Liver (tissue), 9 donors: ENCODE results near the gene UBE2D2. TPM values are rescaled to one million over a fixed set of nuclear protein-coding genes. Genes with fewer than 3 reads are reported as not detected.

Experiments
- DNase-seq: peaks from one replicate; pipeline ENCODE4 v3.0.0-alpha.2; 2017; ENCODE audit warnings: low spot score
- H3K27ac ChIP-seq, 2 donors: one replicate each; pipeline ENCODE4 v1.7.0; 2013; ENCODE audit warnings: inconsistent platforms in 2 of 2, low read length in 2 of 2, control low read depth in 1 of 2, low read depth in 1 of 2, mild to moderate bottlenecking in 1 of 2
- H3K27me3 ChIP-seq, 4 donors: one replicate each; pipeline versions ENCODE4 v1.6.1 to v1.7.0; 2013; ENCODE audit warnings: low read length in 3 of 4, inconsistent platforms in 1 of 4, mild to moderate bottlenecking in 1 of 4, moderate library complexity in 1 of 4; ENCODE audit not compliant: control insufficient read depth in 4 of 4, insufficient read depth in 4 of 4
- H3K36me3 ChIP-seq, 4 donors: one replicate each; pipeline versions ENCODE4 v1.6.1 to v1.7.0; 2013; ENCODE audit warnings: low read length in 3 of 4, mild to moderate bottlenecking in 3 of 4, low read depth in 1 of 4, moderate library complexity in 1 of 4; ENCODE audit not compliant: control insufficient read depth in 4 of 4, insufficient read depth in 3 of 4
- H3K4me1 ChIP-seq, 4 donors: one replicate each; pipeline versions ENCODE4 v1.6.1 to v1.7.0; 2013; ENCODE audit warnings: low read length in 3 of 4, mild to moderate bottlenecking in 3 of 4, moderate library complexity in 1 of 4; ENCODE audit not compliant: control insufficient read depth in 4 of 4, insufficient read depth in 4 of 4
- H3K4me3 ChIP-seq, 3 donors: one replicate each; pipeline versions ENCODE4 v1.6.1 to v1.7.0; 2013; ENCODE audit warnings: low read length in 3 of 3, control low read depth in 1 of 3, low read depth in 1 of 3, mild to moderate bottlenecking in 1 of 3
- H3K9ac ChIP-seq, 2 donors: one replicate each; pipeline ENCODE4 v1.7.0; 2013; ENCODE audit warnings: low read length in 2 of 2, mild to moderate bottlenecking in 2 of 2, moderate library complexity in 2 of 2, control low read depth in 1 of 2, low read depth in 1 of 2
- H3K9me3 ChIP-seq, 4 donors: one replicate each; pipeline versions ENCODE4 v1.6.1 to v1.7.0; 2013; ENCODE audit warnings: low read length in 3 of 4; ENCODE audit not compliant: control insufficient read depth in 4 of 4
- EGR1 ChIP-seq, 2 donors: IDR thresholded peaks; 2 replicates each; pipeline ENCODE4 v1.6.1; 2016 to 2018; ENCODE audit warnings: antibody characterized with exemption in 2 of 2, low read depth in 2 of 2
- FOXA1 ChIP-seq: IDR thresholded peaks from 2 replicates; pipeline ENCODE4 v1.6.1; 2016; ENCODE audit warnings: antibody characterized with exemption
- GABPA ChIP-seq, 2 donors: IDR thresholded peaks in 1 of 2; conservative IDR thresholded peaks in 1 of 2; 2 replicates each; pipeline ENCODE4 v1.6.1; 2016; ENCODE audit warnings: antibody characterized with exemption in 2 of 2, mild to moderate bottlenecking in 1 of 2, moderate library complexity in 1 of 2
- HNF4A ChIP-seq, 2 donors: conservative IDR thresholded peaks; 2 replicates each; pipeline ENCODE4 v1.6.1; 2016; ENCODE audit warnings: antibody characterized with exemption in 2 of 2, mild to moderate bottlenecking in 2 of 2
- HNF4G ChIP-seq: IDR thresholded peaks from 2 replicates; pipeline ENCODE4 v1.6.1; 2016; ENCODE audit warnings: antibody characterized with exemption
- NR2F2 ChIP-seq: IDR thresholded peaks from 2 replicates; pipeline ENCODE4 v1.6.1; 2016; ENCODE audit warnings: antibody characterized with exemption
- RAD21 ChIP-seq, 2 donors: IDR thresholded peaks; 2 replicates each; pipeline ENCODE4 v1.6.1; 2016; ENCODE audit warnings: antibody characterized with exemption in 2 of 2, mild to moderate bottlenecking in 2 of 2
- RXRA ChIP-seq, 2 donors: IDR thresholded peaks; 2 replicates each; pipeline ENCODE4 v1.6.1; 2017 to 2018; ENCODE audit warnings: antibody characterized with exemption in 2 of 2, mild to moderate bottlenecking in 1 of 2
- SP1 ChIP-seq: IDR thresholded peaks from 2 replicates; pipeline ENCODE4 v1.6.1; 2018; ENCODE audit warnings: antibody characterized with exemption, mild to moderate bottlenecking
- TAF1 ChIP-seq: conservative IDR thresholded peaks from 2 replicates; pipeline ENCODE4 v1.6.1; 2016; ENCODE audit warnings: antibody characterized with exemption, mild to moderate bottlenecking
- YY1 ChIP-seq: IDR thresholded peaks from 2 replicates; pipeline ENCODE4 v1.6.1; 2016; ENCODE audit warnings: antibody characterized with exemption, mild to moderate bottlenecking
- WGBS: extraction: QIAGEN DNeasy Blood & Tissue Kit; methylation state at CpG from one replicate; pipeline ENCODE4 v1.1.7; 2013; 5-methylcytosine and 5-hydroxymethylcytosine counted together
- polyA plus RNA-seq, 2 donors: library from polyadenylated mRNA; stranded (reverse) in 1 of 2; unstranded in 1 of 2; fragments of 200-250 nt in 1 of 2; fragments of >200 nt in 1 of 2; fragmentation: Nextera tagmentation in 1 of 2; extraction: Ambion mirVana in 1 of 2; gene quantifications; one replicate each; pipeline versions ENCODE4 v1.2.1 to v1.2.3, GENCODE V29; 2013 to 2015
- total RNA-seq, 2 donors: library from RNA; depleted of rRNA; stranded (reverse); fragments of >200 nt; gene quantifications; one replicate each; pipeline ENCODE4 v1.2.3, GENCODE V29; 2014
- TF ChIP-seq, protein P1 (sequence below): fragments of 150-350 bp; IDR thresholded peaks from 2 replicates; pipeline ENCODE4 v1.5.1; 2017; ENCODE audit warnings: improper control_type of control experiment, low read depth, low read length; ENCODE audit not compliant: missing input control
- TF ChIP-seq, protein P2 (sequence below): IDR thresholded peaks from 2 replicates; pipeline ENCODE4 v1.6.1; 2016; ENCODE audit warnings: antibody characterized with exemption
- TF ChIP-seq, protein P3 (sequence below): IDR thresholded peaks from 2 replicates; pipeline ENCODE4 v1.6.1; 2016; ENCODE audit warnings: antibody characterized with exemption
- TF ChIP-seq, protein P4 (sequence below): IDR thresholded peaks from 2 replicates; pipeline ENCODE4 v1.6.1; 2016; ENCODE audit warnings: antibody characterized with exemption, mild to moderate bottlenecking
- donor health status: healthy.
- donor health status: healthy.
- donor health status: healthy.
- donor health status: healthy.
- donor health status: healthy.

Gene UBE2D2
- total and polyA plus RNA-seq, 4 donors: 17.0 to 53.6 (median 41.4) TPM

DNA sequence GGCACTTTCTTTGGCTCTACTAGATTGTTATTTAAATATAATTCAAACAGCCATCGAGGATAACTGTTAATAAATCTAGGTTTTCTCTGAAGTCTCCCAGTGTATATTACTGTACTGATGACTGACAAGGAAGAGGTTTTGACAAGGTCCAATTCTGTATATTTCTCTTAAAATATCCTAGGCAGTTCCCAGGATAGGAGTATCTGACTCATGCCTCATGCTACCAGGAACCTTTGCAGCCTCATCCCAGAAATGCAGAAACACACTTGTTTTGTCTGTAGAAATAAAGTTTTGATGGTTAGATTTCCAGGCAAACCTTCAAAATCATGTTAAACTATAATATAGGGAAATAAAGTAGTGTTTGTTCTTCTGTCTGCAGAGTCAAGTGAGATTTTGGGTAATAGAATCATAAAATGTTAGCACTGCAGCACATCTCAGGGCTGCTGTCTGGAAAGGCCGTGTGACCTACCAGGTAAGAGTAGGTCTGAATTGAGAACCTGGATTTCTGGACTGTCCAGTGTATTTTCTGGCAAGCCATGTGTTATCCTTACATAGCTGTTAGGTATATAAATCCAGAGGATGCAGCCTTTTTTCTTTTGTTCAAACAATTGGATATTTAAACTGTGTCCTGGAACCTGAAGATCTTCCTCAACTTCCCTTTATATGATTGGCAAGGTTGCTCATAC, 8.3 kb downstream of the UBE2D2 start (continued):
- TF ChIP-seq, protein P1, sequence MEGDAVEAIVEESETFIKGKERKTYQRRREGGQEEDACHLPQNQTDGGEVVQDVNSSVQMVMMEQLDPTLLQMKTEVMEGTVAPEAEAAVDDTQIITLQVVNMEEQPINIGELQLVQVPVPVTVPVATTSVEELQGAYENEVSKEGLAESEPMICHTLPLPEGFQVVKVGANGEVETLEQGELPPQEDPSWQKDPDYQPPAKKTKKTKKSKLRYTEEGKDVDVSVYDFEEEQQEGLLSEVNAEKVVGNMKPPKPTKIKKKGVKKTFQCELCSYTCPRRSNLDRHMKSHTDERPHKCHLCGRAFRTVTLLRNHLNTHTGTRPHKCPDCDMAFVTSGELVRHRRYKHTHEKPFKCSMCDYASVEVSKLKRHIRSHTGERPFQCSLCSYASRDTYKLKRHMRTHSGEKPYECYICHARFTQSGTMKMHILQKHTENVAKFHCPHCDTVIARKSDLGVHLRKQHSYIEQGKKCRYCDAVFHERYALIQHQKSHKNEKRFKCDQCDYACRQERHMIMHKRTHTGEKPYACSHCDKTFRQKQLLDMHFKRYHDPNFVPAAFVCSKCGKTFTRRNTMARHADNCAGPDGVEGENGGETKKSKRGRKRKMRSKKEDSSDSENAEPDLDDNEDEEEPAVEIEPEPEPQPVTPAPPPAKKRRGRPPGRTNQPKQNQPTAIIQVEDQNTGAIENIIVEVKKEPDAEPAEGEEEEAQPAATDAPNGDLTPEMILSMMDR: no peak
- no peak for TF ChIP-seq YY1
- TF ChIP-seq, protein P2, sequence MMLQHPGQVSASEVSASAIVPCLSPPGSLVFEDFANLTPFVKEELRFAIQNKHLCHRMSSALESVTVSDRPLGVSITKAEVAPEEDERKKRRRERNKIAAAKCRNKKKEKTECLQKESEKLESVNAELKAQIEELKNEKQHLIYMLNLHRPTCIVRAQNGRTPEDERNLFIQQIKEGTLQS: no peak

DNA sequence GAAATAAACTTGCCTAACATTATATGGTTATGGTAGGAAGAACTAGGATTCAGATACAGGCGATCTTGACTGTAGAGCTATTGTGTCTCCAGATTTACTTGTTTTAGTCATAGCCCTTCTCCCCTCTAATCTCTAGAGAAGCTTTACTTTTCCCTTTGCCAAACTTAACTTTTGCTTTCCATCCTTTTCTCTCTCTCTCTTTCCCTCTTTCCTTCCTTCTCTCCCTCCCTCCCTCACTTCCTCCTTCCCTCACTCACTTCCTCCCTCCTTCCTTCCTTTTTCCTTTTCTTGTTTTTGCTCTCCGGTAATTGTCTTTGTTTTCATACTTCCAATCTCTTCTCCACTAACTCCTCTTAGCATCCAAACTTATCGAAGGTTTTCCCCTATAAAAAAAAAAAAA, 10.4 kb downstream of the UBE2D2 start:
- H3K9ac ChIP-seq: no peak overlapping the region
- DNase-seq: no peak
- H3K27me3 ChIP-seq: no peaks in the 10 kb centered on the region
- 59% methylated on average over 3 of the region's 3 CpGs for WGBS
- no peaks in the 10 kb centered on the region for H3K9me3 ChIP-seq
- H3K36me3 ChIP-seq: no peaks in the 10 kb centered on the region
- H3K4me3 ChIP-seq: no peak overlapping the region
- TF ChIP-seq, protein P3, sequence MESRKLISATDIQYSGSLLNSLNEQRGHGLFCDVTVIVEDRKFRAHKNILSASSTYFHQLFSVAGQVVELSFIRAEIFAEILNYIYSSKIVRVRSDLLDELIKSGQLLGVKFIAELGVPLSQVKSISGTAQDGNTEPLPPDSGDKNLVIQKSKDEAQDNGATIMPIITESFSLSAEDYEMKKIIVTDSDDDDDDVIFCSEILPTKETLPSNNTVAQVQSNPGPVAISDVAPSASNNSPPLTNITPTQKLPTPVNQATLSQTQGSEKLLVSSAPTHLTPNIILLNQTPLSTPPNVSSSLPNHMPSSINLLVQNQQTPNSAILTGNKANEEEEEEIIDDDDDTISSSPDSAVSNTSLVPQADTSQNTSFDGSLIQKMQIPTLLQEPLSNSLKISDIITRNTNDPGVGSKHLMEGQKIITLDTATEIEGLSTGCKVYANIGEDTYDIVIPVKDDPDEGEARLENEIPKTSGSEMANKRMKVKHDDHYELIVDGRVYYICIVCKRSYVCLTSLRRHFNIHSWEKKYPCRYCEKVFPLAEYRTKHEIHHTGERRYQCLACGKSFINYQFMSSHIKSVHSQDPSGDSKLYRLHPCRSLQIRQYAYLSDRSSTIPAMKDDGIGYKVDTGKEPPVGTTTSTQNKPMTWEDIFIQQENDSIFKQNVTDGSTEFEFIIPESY: no peak
- TF ChIP-seq SP1 (no peak), NR2F2 (no peak), FOXA1 (no peak), EGR1 (IDR thresholded peaks at IDR 0.05; ENCODE audit: low read depth in 2 of 2) (no peak), RAD21 (IDR thresholded peaks at IDR 0.05) (no peak), HNF4A (conservative IDR thresholded peaks at IDR 0.05) (no peak), RXRA (IDR thresholded peaks at IDR 0.05) (no peak), TAF1 (no peak), HNF4G (no peak), YY1 (no peak), GABPA (IDR thresholded peaks at IDR 0.05 in 1 of 2, conservative IDR thresholded peaks at IDR 0.05 in 1 of 2) (no peak)
- TF ChIP-seq, protein P1: no peak
- TF ChIP-seq, protein P2: no peak
- TF ChIP-seq, protein P4, sequence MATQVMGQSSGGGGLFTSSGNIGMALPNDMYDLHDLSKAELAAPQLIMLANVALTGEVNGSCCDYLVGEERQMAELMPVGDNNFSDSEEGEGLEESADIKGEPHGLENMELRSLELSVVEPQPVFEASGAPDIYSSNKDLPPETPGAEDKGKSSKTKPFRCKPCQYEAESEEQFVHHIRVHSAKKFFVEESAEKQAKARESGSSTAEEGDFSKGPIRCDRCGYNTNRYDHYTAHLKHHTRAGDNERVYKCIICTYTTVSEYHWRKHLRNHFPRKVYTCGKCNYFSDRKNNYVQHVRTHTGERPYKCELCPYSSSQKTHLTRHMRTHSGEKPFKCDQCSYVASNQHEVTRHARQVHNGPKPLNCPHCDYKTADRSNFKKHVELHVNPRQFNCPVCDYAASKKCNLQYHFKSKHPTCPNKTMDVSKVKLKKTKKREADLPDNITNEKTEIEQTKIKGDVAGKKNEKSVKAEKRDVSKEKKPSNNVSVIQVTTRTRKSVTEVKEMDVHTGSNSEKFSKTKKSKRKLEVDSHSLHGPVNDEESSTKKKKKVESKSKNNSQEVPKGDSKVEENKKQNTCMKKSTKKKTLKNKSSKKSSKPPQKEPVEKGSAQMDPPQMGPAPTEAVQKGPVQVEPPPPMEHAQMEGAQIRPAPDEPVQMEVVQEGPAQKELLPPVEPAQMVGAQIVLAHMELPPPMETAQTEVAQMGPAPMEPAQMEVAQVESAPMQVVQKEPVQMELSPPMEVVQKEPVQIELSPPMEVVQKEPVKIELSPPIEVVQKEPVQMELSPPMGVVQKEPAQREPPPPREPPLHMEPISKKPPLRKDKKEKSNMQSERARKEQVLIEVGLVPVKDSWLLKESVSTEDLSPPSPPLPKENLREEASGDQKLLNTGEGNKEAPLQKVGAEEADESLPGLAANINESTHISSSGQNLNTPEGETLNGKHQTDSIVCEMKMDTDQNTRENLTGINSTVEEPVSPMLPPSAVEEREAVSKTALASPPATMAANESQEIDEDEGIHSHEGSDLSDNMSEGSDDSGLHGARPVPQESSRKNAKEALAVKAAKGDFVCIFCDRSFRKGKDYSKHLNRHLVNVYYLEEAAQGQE: no peak
- peaks cover 7 to 24% (median 20%) of the 10 kb centered on the region in 4 donors for H3K4me1 ChIP-seq
- H3K27ac ChIP-seq: peak overlapping the region in 1 of 2 donors; percentile 69
